ENCODE measurements around the gene RASGRF1.
A peak's percentile ranks its signal among the peaks of the same experiment; 100 is the strongest.

Gene RASGRF1

DNA sequence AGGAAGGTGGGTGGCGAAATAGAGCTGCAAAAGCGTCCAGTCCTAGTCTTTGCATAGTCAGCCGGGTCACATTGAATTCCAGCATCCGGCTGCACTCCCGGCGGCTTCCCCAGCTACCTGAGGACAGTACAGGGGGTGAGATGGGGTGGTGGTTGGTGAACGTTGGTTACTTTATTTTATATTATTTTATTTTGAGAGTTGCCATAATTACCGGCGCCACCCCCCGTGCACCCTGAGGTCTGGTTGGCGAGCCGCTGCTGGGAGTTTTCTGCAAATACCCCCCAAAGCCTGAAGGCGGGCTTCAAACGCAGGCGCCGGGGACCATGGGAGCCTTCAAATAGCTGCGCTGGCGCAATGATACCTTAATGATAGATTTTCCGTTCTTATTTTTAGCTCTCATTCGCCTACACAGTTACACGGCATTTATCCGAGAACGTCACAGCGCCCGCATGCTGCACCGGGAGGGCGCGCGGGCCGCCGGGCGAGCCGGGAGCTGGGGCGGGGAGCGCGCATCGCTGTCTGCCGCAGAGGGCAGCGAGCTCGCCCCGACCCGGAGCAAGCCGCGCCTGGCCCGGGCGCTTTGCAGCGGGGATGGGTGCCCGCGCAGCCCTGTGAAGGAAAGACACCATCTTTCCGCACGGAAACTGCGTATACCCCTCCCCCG is 756 bp upstream of the RASGRF1 start:
- no peak overlapping the region for H2BK120ac ChIP-seq (ENCODE audit: low read depth, low read length)
- no peak overlapping the region for H4K91ac ChIP-seq (ENCODE audit: low read length)
- WGBS, result 8% methylated on average over 34 of the region's 53 CpGs
- no peak overlapping the region for H3K23ac ChIP-seq (ENCODE audit: low read length in 2 of 2)
- H3K18ac ChIP-seq (ENCODE audit: low read depth in 1 of 2, low read length in 2 of 2), result no peak overlapping the region
- no peak overlapping the region for H3K27ac ChIP-seq (ENCODE audit: low read length, poor library complexity, severe bottlenecking)
- H3K4ac ChIP-seq (ENCODE audit: low read depth in 1 of 2, low read length in 2 of 2), result no peak overlapping the region
- peaks cover 90 to 97% of the 10 kb centered on the region in 2 experiments for H3K27me3 ChIP-seq (ENCODE audit: control insufficient read depth in 1 of 2, insufficient read depth in 1 of 2, low read length in 2 of 2)
- no peaks in the 10 kb centered on the region for H3K9me3 ChIP-seq (ENCODE audit: control insufficient read depth, low read length)
- H3K14ac ChIP-seq (ENCODE audit: low read length in 2 of 2), result no peak overlapping the region
- H3K4me2 ChIP-seq (ENCODE audit: low read length, poor library complexity, severe bottlenecking), result peak overlapping the region; percentile 60
- H2BK15ac ChIP-seq (ENCODE audit: low read depth, poor library complexity, severe bottlenecking), result no peak overlapping the region
- no peaks in the 10 kb centered on the region for H3K79me1 ChIP-seq (replicated peaks; ENCODE audit: low read length, poor library complexity, severe bottlenecking)
- H3K4me1 ChIP-seq (ENCODE audit: control insufficient read depth, insufficient read depth, low read depth, low read length), result peaks cover 24% of the 10 kb centered on the region
- H2AK5ac ChIP-seq (ENCODE audit: low read length, severe bottlenecking), result no peak overlapping the region
- H4K8ac ChIP-seq (ENCODE audit: low read length), result peak overlapping the region; percentile 48
- H3K36me3 ChIP-seq (ENCODE audit: control insufficient read depth in 1 of 2, insufficient read depth in 2 of 2, low read depth in 1 of 2, low read length in 2 of 2), result no peaks in the 10 kb centered on the region
- no peak overlapping the region for H2AFZ ChIP-seq (ENCODE audit: low read depth, low read length)
- H3K9ac ChIP-seq (ENCODE audit: low read length), result no peak overlapping the region
- H2BK12ac ChIP-seq (ENCODE audit: low read length in 2 of 2), result no peak overlapping the region
- DNase-seq, result peak; percentile 16
- H2BK5ac ChIP-seq (ENCODE audit: low read depth, low read length, poor library complexity, severe bottlenecking), result no peak overlapping the region
- no peak overlapping the region for H3K4me3 ChIP-seq (ENCODE audit: insufficient read depth in 1 of 2, low read depth in 1 of 2, low read length in 2 of 2)

DNA sequence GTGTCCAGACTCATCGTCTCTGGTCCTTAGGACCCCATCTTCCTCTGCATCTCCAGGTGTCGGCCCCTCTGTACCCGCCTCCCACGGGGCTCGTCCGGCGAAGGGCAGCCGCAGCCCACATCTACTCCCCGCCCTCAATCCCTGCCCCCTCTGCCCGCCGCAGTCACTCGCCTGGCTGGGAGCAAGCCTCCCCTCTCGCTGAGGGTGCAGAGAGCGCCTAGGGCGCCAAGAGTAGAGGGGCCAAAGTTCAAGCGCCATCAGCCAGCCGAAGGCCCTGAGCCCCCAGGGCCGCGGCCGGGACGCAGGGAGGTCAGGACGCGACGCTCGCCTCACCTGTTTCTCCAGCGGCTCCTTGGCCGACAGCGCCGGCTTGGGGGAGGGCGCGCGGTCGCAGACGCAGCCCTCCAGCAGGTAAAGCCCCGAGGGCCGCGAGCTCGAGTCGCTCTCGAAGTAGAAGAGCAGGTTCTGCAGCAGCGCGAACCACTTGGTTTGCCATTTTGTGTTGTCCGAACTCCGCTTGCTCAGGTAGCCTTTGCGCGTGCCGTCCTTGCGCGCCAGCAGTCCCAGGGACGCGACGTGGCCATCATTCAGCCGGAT is 592 bp downstream of the RASGRF1 start:
- Histone ChIP-seq H3K36me3 (ENCODE audit: control insufficient read depth in 1 of 2, insufficient read depth in 2 of 2, low read depth in 1 of 2, low read length in 2 of 2) (no peaks in the 10 kb centered on the region), H3K14ac (ENCODE audit: low read length in 2 of 2) (no peak overlapping the region), H2AK5ac (ENCODE audit: low read length, severe bottlenecking) (no peak overlapping the region), H3K27me3 (ENCODE audit: control insufficient read depth in 1 of 2, insufficient read depth in 1 of 2, low read length in 2 of 2) (peaks cover 97% of the 10 kb centered on the region in 2 experiments), H4K91ac (ENCODE audit: low read length) (no peak overlapping the region), H4K8ac (ENCODE audit: low read length) (no peak overlapping the region), H2AFZ (ENCODE audit: low read depth, low read length) (no peak overlapping the region), H3K4me2 (ENCODE audit: low read length, poor library complexity, severe bottlenecking) (peak overlapping the region; percentile 25), H2BK120ac (ENCODE audit: low read depth, low read length) (no peak overlapping the region), H3K23ac (ENCODE audit: low read length in 2 of 2) (peak overlapping the region in 1 of 2 experiments; percentile 30), H3K9me3 (ENCODE audit: control insufficient read depth, low read length) (no peaks in the 10 kb centered on the region), H2BK12ac (ENCODE audit: low read length in 2 of 2) (no peak overlapping the region), H3K4me1 (ENCODE audit: control insufficient read depth, insufficient read depth, low read depth, low read length) (peaks cover 24% of the 10 kb centered on the region), H3K79me1 (replicated peaks; ENCODE audit: low read length, poor library complexity, severe bottlenecking) (no peaks in the 10 kb centered on the region), H3K27ac (ENCODE audit: low read length, poor library complexity, severe bottlenecking) (no peak overlapping the region), H3K4ac (ENCODE audit: low read depth in 1 of 2, low read length in 2 of 2) (no peak overlapping the region), H2BK5ac (ENCODE audit: low read depth, low read length, poor library complexity, severe bottlenecking) (no peak overlapping the region), H3K18ac (ENCODE audit: low read depth in 1 of 2, low read length in 2 of 2) (no peak overlapping the region), H2BK15ac (ENCODE audit: low read depth, poor library complexity, severe bottlenecking) (no peak overlapping the region), H3K9ac (ENCODE audit: low read length) (no peak overlapping the region), H3K4me3 (ENCODE audit: insufficient read depth in 1 of 2, low read depth in 1 of 2, low read length in 2 of 2) (no peak overlapping the region)
- WGBS, result 1% methylated on average over 52 of the region's 53 CpGs
- DNase-seq, result peak; percentile 10

DNA sequence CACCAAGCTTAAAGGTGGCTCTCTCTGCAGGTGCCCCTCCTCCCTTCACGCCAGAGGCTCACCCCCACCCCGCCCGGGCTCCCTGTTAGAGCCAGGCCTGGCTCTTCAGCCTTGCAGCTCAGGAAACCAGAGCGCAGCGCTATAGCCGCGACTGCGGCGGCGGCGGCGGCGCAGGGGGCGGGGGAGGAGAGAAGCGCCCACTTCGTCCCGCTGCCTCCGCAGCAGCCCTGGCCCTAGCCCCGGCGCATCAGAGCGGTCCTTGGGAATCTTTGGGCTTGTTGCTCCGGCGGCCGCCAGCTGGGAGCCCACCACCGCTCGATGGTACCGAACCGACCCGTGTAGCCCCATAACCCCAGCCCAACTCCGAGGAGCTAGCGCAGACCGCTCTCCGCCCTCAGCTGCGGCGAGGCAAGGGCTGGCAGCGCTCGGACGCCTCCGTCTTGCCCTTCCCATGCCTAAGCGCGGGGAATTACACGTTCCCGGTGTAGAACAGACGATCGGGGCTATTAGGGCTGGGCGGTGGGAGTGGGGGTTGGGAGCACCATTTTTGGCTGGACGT is 1.2 kb downstream of the RASGRF1 start:
- Histone ChIP-seq H3K36me3 (ENCODE audit: control insufficient read depth in 1 of 2, insufficient read depth in 2 of 2, low read depth in 1 of 2, low read length in 2 of 2) (no peaks in the 10 kb centered on the region), H3K4me2 (ENCODE audit: low read length, poor library complexity, severe bottlenecking) (no peak overlapping the region), H2AK5ac (ENCODE audit: low read length, severe bottlenecking) (no peak overlapping the region), H2BK15ac (ENCODE audit: low read depth, poor library complexity, severe bottlenecking) (no peak overlapping the region), H3K9me3 (ENCODE audit: control insufficient read depth, low read length) (no peaks in the 10 kb centered on the region), H3K9ac (ENCODE audit: low read length) (no peak overlapping the region), H4K91ac (ENCODE audit: low read length) (no peak overlapping the region), H3K4me1 (ENCODE audit: control insufficient read depth, insufficient read depth, low read depth, low read length) (peaks cover 24% of the 10 kb centered on the region), H3K79me1 (replicated peaks; ENCODE audit: low read length, poor library complexity, severe bottlenecking) (no peaks in the 10 kb centered on the region), H3K27ac (ENCODE audit: low read length, poor library complexity, severe bottlenecking) (no peak overlapping the region), H3K23ac (ENCODE audit: low read length in 2 of 2) (no peak overlapping the region), H3K14ac (ENCODE audit: low read length in 2 of 2) (no peak overlapping the region), H2BK5ac (ENCODE audit: low read depth, low read length, poor library complexity, severe bottlenecking) (no peak overlapping the region), H2BK120ac (ENCODE audit: low read depth, low read length) (no peak overlapping the region), H3K18ac (ENCODE audit: low read depth in 1 of 2, low read length in 2 of 2) (no peak overlapping the region), H2BK12ac (ENCODE audit: low read length in 2 of 2) (no peak overlapping the region), H3K4me3 (ENCODE audit: insufficient read depth in 1 of 2, low read depth in 1 of 2, low read length in 2 of 2) (no peak overlapping the region), H3K27me3 (ENCODE audit: control insufficient read depth in 1 of 2, insufficient read depth in 1 of 2, low read length in 2 of 2) (peaks cover 97% of the 10 kb centered on the region in 2 experiments), H4K8ac (ENCODE audit: low read length) (no peak overlapping the region), H2AFZ (ENCODE audit: low read depth, low read length) (no peak overlapping the region), H3K4ac (ENCODE audit: low read depth in 1 of 2, low read length in 2 of 2) (no peak overlapping the region)
- DNase-seq, result no peak
- WGBS, result 1% methylated on average over 29 of the region's 47 CpGs

DNA sequence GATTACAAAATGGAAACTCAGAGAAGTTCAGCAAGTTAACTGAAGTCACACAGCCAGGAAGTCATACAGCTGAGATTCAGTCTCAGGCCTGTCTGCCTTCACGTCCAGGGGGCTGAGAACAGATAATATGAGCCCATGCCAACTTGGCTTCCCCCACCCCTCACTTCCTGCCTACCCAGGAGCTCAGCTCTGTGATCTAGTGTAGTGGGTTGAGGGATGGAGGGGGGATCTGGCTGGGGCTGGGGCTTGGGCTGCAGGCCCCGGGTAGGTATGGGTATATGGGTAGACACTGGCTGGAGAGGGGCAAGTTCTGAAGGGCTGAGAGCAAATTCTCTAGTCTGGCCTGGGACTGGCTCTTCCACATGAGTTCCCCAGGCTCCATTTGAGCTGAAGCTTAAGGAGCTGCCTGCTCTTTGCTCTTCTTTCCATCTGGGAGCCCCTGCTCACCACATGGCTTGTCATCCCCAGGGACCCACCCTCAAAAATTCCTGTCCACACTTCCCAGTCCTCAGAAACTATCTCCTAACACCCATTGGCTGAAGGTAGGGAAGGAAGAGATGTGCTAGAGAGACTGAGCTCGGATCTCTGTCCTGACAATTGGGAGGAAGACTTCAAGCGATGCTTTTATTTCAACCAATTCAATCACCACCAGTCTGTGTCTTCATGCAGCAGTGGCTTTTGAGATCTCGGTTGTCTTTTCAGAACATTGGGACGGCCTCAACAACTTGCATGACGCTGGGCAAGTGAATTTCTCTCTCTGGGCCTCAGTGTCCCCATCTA is 2.0 kb downstream of the RASGRF1 start:
- no peak overlapping the region for H3K4ac ChIP-seq (ENCODE audit: low read depth in 1 of 2, low read length in 2 of 2)
- H2BK12ac ChIP-seq (ENCODE audit: low read length in 2 of 2), result no peak overlapping the region
- 61% methylated on average over 6 of the region's 7 CpGs for WGBS
- H3K9me3 ChIP-seq (ENCODE audit: control insufficient read depth, low read length), result no peaks in the 10 kb centered on the region
- H3K4me2 ChIP-seq (ENCODE audit: low read length, poor library complexity, severe bottlenecking), result no peak overlapping the region
- no peak overlapping the region for H3K27ac ChIP-seq (ENCODE audit: low read length, poor library complexity, severe bottlenecking)
- H3K79me1 ChIP-seq (replicated peaks; ENCODE audit: low read length, poor library complexity, severe bottlenecking), result no peaks in the 10 kb centered on the region
- DNase-seq, result no peak
- no peak overlapping the region for H3K4me3 ChIP-seq (ENCODE audit: insufficient read depth in 1 of 2, low read depth in 1 of 2, low read length in 2 of 2)
- H2AK5ac ChIP-seq (ENCODE audit: low read length, severe bottlenecking), result no peak overlapping the region
- H2BK5ac ChIP-seq (ENCODE audit: low read depth, low read length, poor library complexity, severe bottlenecking), result no peak overlapping the region
- no peak overlapping the region for H3K23ac ChIP-seq (ENCODE audit: low read length in 2 of 2)
- H3K4me1 ChIP-seq (ENCODE audit: control insufficient read depth, insufficient read depth, low read depth, low read length), result peaks cover 25% of the 10 kb centered on the region
- H3K36me3 ChIP-seq (ENCODE audit: control insufficient read depth in 1 of 2, insufficient read depth in 2 of 2, low read depth in 1 of 2, low read length in 2 of 2), result no peaks in the 10 kb centered on the region
- no peak overlapping the region for H2BK120ac ChIP-seq (ENCODE audit: low read depth, low read length)
- no peak overlapping the region for H2AFZ ChIP-seq (ENCODE audit: low read depth, low read length)
- H4K91ac ChIP-seq (ENCODE audit: low read length), result no peak overlapping the region
- H4K8ac ChIP-seq (ENCODE audit: low read length), result no peak overlapping the region
- peaks cover 98 to 100% of the 10 kb centered on the region in 2 experiments for H3K27me3 ChIP-seq (ENCODE audit: control insufficient read depth in 1 of 2, insufficient read depth in 1 of 2, low read length in 2 of 2)
- no peak overlapping the region for H3K14ac ChIP-seq (ENCODE audit: low read length in 2 of 2)
- H2BK15ac ChIP-seq (ENCODE audit: low read depth, poor library complexity, severe bottlenecking), result no peak overlapping the region
- no peak overlapping the region for H3K18ac ChIP-seq (ENCODE audit: low read depth in 1 of 2, low read length in 2 of 2)
- no peak overlapping the region for H3K9ac ChIP-seq (ENCODE audit: low read length)
